ENCODE measurements around the gene UBD.

UBD gene

GRCh38 chr6:29521006-29521680 is 38.4 kb downstream of the UBD start:
- DNase-seq (ENCODE audit: low spot score): no peak

GRCh38 chr6:29520232-29520631 is 39.3 kb downstream of the UBD start:
- no peak for DNase-seq (ENCODE audit: low spot score)

- DNase-seq (ENCODE audit: low spot score): no peak
Observed at GRCh38 chr6:29519291-29520010, 40.1 kb downstream of the UBD start.

- no peak for DNase-seq (ENCODE audit: low spot score)
Observed at GRCh38 chr6:29517728-29518440, 41.6 kb downstream of the UBD start.

GRCh38 chr6:29517245-29517644 is 42.3 kb downstream of the UBD start:
- no peak for DNase-seq (ENCODE audit: low spot score)

- DNase-seq (ENCODE audit: low spot score): no peak
Observed at GRCh38 chr6:29516108-29516507, 43.4 kb downstream of the UBD start.

- DNase-seq (ENCODE audit: low spot score): no peak
Observed at GRCh38 chr6:29510746-29511300, 48.7 kb downstream of the UBD start.

GRCh38 chr6:29510202-29510601 is 49.3 kb downstream of the UBD start:
- no peak for DNase-seq (ENCODE audit: low spot score)

- no peak for DNase-seq (ENCODE audit: low spot score)
Observed at GRCh38 chr6:29509711-29510110, 49.8 kb downstream of the UBD start.

GRCh38 chr6:29509239-29509638 is 50.3 kb downstream of the UBD start:
- no peak for DNase-seq (ENCODE audit: low spot score)

- no peak for DNase-seq (ENCODE audit: low spot score)
Observed at GRCh38 chr6:29507319-29507718, 52.2 kb downstream of the UBD start.

GRCh38 chr6:29506446-29507067 is 53.0 kb downstream of the UBD start:
- no peak for DNase-seq (ENCODE audit: low spot score)

GRCh38 chr6:29505808-29506207 is 53.7 kb downstream of the UBD start:
- DNase-seq (ENCODE audit: low spot score): no peak

Measured in germinal center (tissue), 1 donor.